IMR-90 (cell line): ENCODE measurements around the gene TRAIP. TPM values are rescaled to one million over a fixed set of nuclear protein-coding genes. Genes with fewer than 3 reads are reported as not detected.

Experiments
- ATAC-seq: fragments of 200-7000 bp; cut with Tn5 transposase; 2 replicates; pipeline ENCODE4 v1.9.1; 2020; ENCODE audit warnings: low read depth, mild to moderate bottlenecking, moderate library complexity
- BruUV-seq: library from RNA; stranded (reverse); fragments of 400-500 nt; replicated peaks from 2 replicates; lab custom pipeline; 2021; lab: Mats Ljungman, UMichigan
- CTCF ChIA-PET: fragments of 300-600 bp; formaldehyde crosslinking; extraction: SDS; loops from one replicate; lab custom pipeline; 2021; ENCODE audit warnings: antibody characterized with exemption; lab: Yijun Ruan, JAX
- POLR2A ChIA-PET: fragments of 300-600 bp; sonication (Branson Sonifier 250); formaldehyde crosslinking; loops from one replicate; lab custom pipeline; 2022; ENCODE audit warnings: antibody characterized with exemption; ENCODE audit not compliant: unreplicated experiment; lab: Charles Lee
- DNase-seq: peaks from one replicate; pipeline ENCODE4 v3.0.0; 2013
- H2AFZ ChIP-seq: replicated peaks from 2 replicates; pipeline ENCODE3; 2013; ENCODE audit warnings: low read length, mild to moderate bottlenecking; ENCODE audit not compliant: poor library complexity
- H2AK5ac ChIP-seq: 2 replicates; pipeline ENCODE4 v1.6.1; 2013; ENCODE audit warnings: low read depth, low read length, inconsistent platforms
- H2AK9ac ChIP-seq: replicated peaks from 2 replicates; pipeline ENCODE3; 2013; ENCODE audit warnings: mild to moderate bottlenecking, low read depth, low read length, moderate library complexity; ENCODE audit not compliant: poor library complexity
- H2BK120ac ChIP-seq: 2 replicates; pipeline ENCODE4 v1.6.1; 2013; ENCODE audit warnings: low read depth, low read length, inconsistent platforms
- H2BK15ac ChIP-seq: 3 replicates; pipeline ENCODE4 v1.6.1; 2013; ENCODE audit warnings: low read depth, low read length, inconsistent platforms
- H2BK20ac ChIP-seq: 2 replicates; pipeline ENCODE4 v1.6.1; 2013; ENCODE audit warnings: low read depth, mild to moderate bottlenecking, inconsistent platforms, low read length, moderate library complexity
- H2BK5ac ChIP-seq: 2 replicates; pipeline ENCODE4 v1.6.1; 2013; ENCODE audit warnings: mild to moderate bottlenecking, low read depth, low read length, inconsistent platforms; ENCODE audit not compliant: poor library complexity, severe bottlenecking
- H3K14ac ChIP-seq: replicated peaks from 2 replicates; pipeline ENCODE4 v1.6.1; 2013; ENCODE audit warnings: low read depth, low read length, inconsistent platforms
- H3K18ac ChIP-seq: 2 replicates; pipeline ENCODE4 v1.6.1; 2013; ENCODE audit warnings: low read depth, low read length, control low read depth
- H3K23ac ChIP-seq: 2 replicates; pipeline ENCODE4 v1.6.1; 2013; ENCODE audit warnings: low read depth, low read length, inconsistent platforms
- H3K27ac ChIP-seq: 2 replicates; pipeline ENCODE4 v1.5.1; 2013; ENCODE audit warnings: mild to moderate bottlenecking, control low read depth, low read length; ENCODE audit not compliant: insufficient read depth
- H3K27me3 ChIP-seq: 2 replicates; pipeline ENCODE4 v1.6.1; 2013; ENCODE audit warnings: low read length; ENCODE audit not compliant: control insufficient read depth, insufficient read depth
- H3K36me3 ChIP-seq: 2 replicates; pipeline ENCODE4 v1.6.1; 2013; ENCODE audit warnings: low read length, mixed read lengths; ENCODE audit not compliant: control insufficient read depth, insufficient read depth
- H3K4ac ChIP-seq: 2 replicates; pipeline ENCODE4 v1.6.1; 2013; ENCODE audit warnings: low read depth, low read length, inconsistent platforms
- H3K4me1 ChIP-seq: 2 replicates; pipeline ENCODE4 v1.6.1; 2013; ENCODE audit warnings: low read length, mixed read lengths; ENCODE audit not compliant: control insufficient read depth, insufficient read depth
- H3K4me2 ChIP-seq: 2 replicates; pipeline ENCODE4 v1.6.1; 2013; ENCODE audit warnings: low read depth, mild to moderate bottlenecking, control low read depth, low read length, moderate library complexity
- H3K4me3 ChIP-seq: 2 replicates; pipeline ENCODE4 v1.5.1; 2013; ENCODE audit warnings: low read depth, mild to moderate bottlenecking, control low read depth, low read length, moderate library complexity; ENCODE audit not compliant: insufficient read depth
- H3K56ac ChIP-seq: 2 replicates; pipeline ENCODE4 v1.6.1; 2013; ENCODE audit warnings: low read length, inconsistent platforms; ENCODE audit not compliant: insufficient read depth; ENCODE audit errors: extremely low read depth
- H3K79me1 ChIP-seq, 2 experiments: 2 replicates each; pipeline ENCODE4 v1.6.1; 2013; ENCODE audit warnings: low read length in 2 of 2, inconsistent platforms in 1 of 2, low read depth in 1 of 2
- H3K9ac ChIP-seq: 2 replicates; pipeline ENCODE4 v1.6.1; 2013; ENCODE audit warnings: low read depth, low read length, control low read depth
- H3K9me1 ChIP-seq: 2 replicates; pipeline ENCODE4 v1.6.1; 2013; ENCODE audit warnings: low read length, inconsistent platforms; ENCODE audit not compliant: insufficient read depth
- H3K9me3 ChIP-seq: 2 replicates; pipeline ENCODE4 v1.6.1; 2013; ENCODE audit warnings: low read length; ENCODE audit not compliant: control insufficient read depth, insufficient read depth
- H4K20me1 ChIP-seq: 2 replicates; pipeline ENCODE4 v1.6.1; 2013; ENCODE audit warnings: low read length, inconsistent platforms; ENCODE audit not compliant: insufficient read depth
- H4K5ac ChIP-seq: 2 replicates; pipeline ENCODE4 v1.6.1; 2013; ENCODE audit warnings: mild to moderate bottlenecking, low read depth, low read length, control low read depth
- H4K8ac ChIP-seq, 2 experiments: 2 replicates each; pipeline ENCODE4 v1.6.1; 2013; ENCODE audit warnings: low read depth in 2 of 2, low read length in 2 of 2, control low read depth in 1 of 2, inconsistent platforms in 1 of 2
- H4K91ac ChIP-seq: 2 replicates; pipeline ENCODE4 v1.6.1; 2013; ENCODE audit warnings: low read depth, low read length, inconsistent platforms; ENCODE audit not compliant: insufficient read depth
- BHLHE40 ChIP-seq: fragments of 150-350 bp; IDR thresholded peaks from 2 replicates; pipeline ENCODE4 v1.6.1; 2016; ENCODE audit warnings: mild to moderate bottlenecking, low read depth, low read length
- CHD1 ChIP-seq: IDR thresholded peaks from 2 replicates; pipeline ENCODE4 v1.6.1; 2012; ENCODE audit warnings: low read depth, low read length, improper control_type of control experiment
- MAFK ChIP-seq: IDR thresholded peaks from 2 replicates; pipeline ENCODE4 v1.6.1; 2012; ENCODE audit warnings: low read depth, low read length, improper control_type of control experiment
- MXI1 ChIP-seq: IDR thresholded peaks from 2 replicates; pipeline ENCODE4 v1.6.1; 2012; ENCODE audit warnings: low read depth, mild to moderate bottlenecking, low read length, moderate library complexity, borderline replicate concordance
- NFE2L2 ChIP-seq: fragments of 150-350 bp; IDR thresholded peaks from 2 replicates; pipeline ENCODE4 v1.6.1; 2016; ENCODE audit warnings: low read depth, mild to moderate bottlenecking, low read length
- WGBS, 2 experiments: methylation state at CpG; one replicate each; pipeline versions ENCODE4 v1.1.5 to v1.1.7; 2013; ENCODE audit warnings: missing lambda C conversion rate in 2 of 2; ENCODE audit not compliant: insufficient read length in 1 of 2; ENCODE audit errors: extremely low coverage in 2 of 2; 5-methylcytosine and 5-hydroxymethylcytosine counted together
- dilution Hi-C: fragments of 300-500 bp; cut with HindIII; formaldehyde crosslinking; loops from one replicate; pipeline ENCODE4 v1.14.3; 2018; ENCODE audit warnings: low sequenced_read_pairs; ENCODE audit not compliant: unreplicated experiment
- in situ Hi-C: fragments of 300-500 bp; cut with MboI; formaldehyde crosslinking; loops from 3 replicates; pipeline ENCODE4 v1.14.3; 2019; ENCODE audit warnings: low sequenced_read_pairs, inconsistent platforms, mixed read lengths
- intact Hi-C: fragments of 100-400 bp; cut with micrococcal nuclease; formaldehyde crosslinking; loops from 2 replicates; pipeline ENCODE4 v1.10.0; 2022
- polyA plus RNA-seq, 3 experiments: library from polyadenylated mRNA; depleted of rRNA; stranded (reverse); fragments of >200 nt; gene quantifications; 2 replicates each; pipeline ENCODE4 v1.2.3, GENCODE V29; 2012; ENCODE audit warnings: low replicate concordance in 1 of 3
- total RNA-seq: library from RNA; depleted of rRNA; stranded (reverse); fragments of >200 nt; gene quantifications from 2 replicates; pipeline ENCODE4 v1.2.3, GENCODE V29; 2012
- TF ChIP-seq, protein P1 (sequence below): fragments of 150-350 bp; IDR thresholded peaks from 2 replicates; pipeline ENCODE4 v1.6.1; 2017; ENCODE audit warnings: mild to moderate bottlenecking, antibody characterized with exemption, low read length, low read depth

The TRAIP gene
- total and polyA plus RNA-seq, 2 of the 4 experiments (the other 2 are of a cell fraction): 6.3 to 9.2 TPM

- Histone ChIP-seq H3K79me1 (no peaks in the 10 kb centered on the region), H3K27ac (no peak overlapping the region), H3K9me1 (no peaks in the 10 kb centered on the region), H3K4me1 (no peaks in the 10 kb centered on the region), H4K91ac (no peak overlapping the region), H2BK20ac (no peak overlapping the region), H4K20me1 (no peaks in the 10 kb centered on the region), H3K4ac (no peak overlapping the region), H2AFZ (no peak overlapping the region), H3K14ac (no peak overlapping the region), H2BK120ac (no peak overlapping the region), H2BK5ac (no peak overlapping the region), H3K27me3 (peaks cover 78% of the 10 kb centered on the region), H4K8ac (no peak overlapping the region), H2AK9ac (peak overlapping the region; percentile 63), H2AK5ac (no peak overlapping the region), H2BK15ac (no peak overlapping the region), H3K4me3 (no peak overlapping the region), H4K5ac (no peak overlapping the region), H3K4me2 (no peak overlapping the region), H3K23ac (no peak overlapping the region), H3K18ac (no peak overlapping the region), H3K9me3 (no peaks in the 10 kb centered on the region), H3K36me3 (no peaks in the 10 kb centered on the region), H3K9ac (no peak overlapping the region), H3K56ac (no peak overlapping the region)
- 53% methylated on average over 5 of the region's 10 CpGs; no CpG with 5 or more reads in 1 of the 2 experiments for WGBS, 2 experiments
- POLR2A ChIA-PET: no interaction called here
- in situ Hi-C loops (no loop called here), intact Hi-C loops (no loop called here), dilution Hi-C loops (no loop called here)
- DNase-seq (no peak), ATAC-seq (no peak)
- TF ChIP-seq CHD1 (no peak), MAFK (no peak), NFE2L2 (no peak), BHLHE40 (peak; percentile 62), MXI1 (no peak)
- TF ChIP-seq, protein P1, sequence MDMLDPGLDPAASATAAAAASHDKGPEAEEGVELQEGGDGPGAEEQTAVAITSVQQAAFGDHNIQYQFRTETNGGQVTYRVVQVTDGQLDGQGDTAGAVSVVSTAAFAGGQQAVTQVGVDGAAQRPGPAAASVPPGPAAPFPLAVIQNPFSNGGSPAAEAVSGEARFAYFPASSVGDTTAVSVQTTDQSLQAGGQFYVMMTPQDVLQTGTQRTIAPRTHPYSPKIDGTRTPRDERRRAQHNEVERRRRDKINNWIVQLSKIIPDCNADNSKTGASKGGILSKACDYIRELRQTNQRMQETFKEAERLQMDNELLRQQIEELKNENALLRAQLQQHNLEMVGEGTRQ: no peak
- CTCF ChIA-PET: no interaction called here
- BruUV-seq: no TSS peak
These were observed 15.3 kb upstream of the TRAIP start for GRCh38 chr3:49871531-49872153.
